Nucleus accumbens (tissue), 56 donors: Measurements from ENCODE around the gene SCYGR4.
"Not testable (repeated sequence)": the region's sequence is repeated elsewhere in the genome, so short reads cannot be mapped to it uniquely, and the experiment has no call there.

Experiments used
- DNase-seq, 56 donors: peaks; one replicate each; lab custom pipeline; 2025; lab: John Stamatoyannopoulos, UW

The SCYGR4 gene

DNA sequence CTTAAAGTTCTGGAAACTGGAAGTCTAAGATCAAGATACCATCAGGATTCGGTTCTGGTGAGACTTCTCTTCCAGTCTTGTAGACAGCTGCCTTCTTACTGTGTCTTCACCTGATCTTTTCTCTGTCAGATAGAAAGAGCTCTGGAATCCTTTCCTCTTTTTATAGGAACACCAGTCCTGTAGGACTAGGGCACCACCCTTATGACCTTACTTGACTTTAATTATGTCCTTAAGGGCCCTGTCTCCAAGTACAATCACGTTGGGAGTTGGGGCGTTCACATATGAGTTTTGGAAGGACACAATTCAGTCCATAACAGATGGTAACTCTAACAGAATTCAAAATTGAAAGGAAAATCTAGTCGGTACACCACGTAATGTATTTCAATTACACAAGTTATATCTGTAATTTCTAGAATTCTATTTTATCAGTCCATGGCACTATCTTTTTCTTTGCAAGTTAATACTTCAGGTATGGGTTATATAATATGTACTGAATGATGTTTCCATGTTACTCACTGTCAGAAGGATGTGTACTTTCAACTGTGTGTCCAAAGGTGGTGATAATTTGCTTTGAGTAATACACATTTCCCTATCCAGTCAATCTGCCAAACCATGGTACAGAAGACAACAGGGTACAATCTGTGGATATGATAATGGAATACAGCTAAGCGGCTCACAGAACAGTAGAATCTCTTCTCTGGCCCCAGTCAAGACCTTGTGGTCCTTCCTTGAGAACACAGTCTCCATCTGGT is 48.1 kb downstream of the SCYGR4 start:
- no peak for DNase-seq

DNA sequence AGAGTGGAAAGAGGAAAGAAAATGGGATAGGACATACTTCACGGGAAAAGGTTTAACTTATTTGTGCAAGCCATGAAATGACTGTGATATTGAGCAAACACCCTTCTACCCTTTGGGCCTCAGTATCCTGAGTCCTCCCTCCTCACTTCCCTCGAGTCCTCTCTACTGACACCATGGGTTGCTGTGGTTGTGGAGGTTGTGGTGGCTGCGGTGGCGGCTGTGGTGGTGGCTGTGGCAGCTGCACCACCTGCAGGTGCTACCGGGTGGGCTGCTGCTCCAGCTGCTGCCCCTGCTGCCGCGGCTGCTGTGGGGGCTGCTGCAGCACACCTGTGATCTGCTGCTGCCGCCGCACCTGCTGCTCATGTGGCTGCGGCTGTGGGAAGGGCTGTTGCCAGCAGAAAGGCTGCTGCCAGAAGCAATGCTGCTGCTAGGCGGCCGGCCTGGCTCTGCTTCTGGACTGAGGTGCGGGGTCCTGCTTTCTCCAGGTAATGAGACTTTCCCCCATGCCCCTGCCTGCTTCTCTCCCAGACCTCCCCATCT is 49.4 kb downstream of the SCYGR4 start, which contains the start of gene SCYGR5:
SCYGR5 (plus strand) TSS at position 174 of the 540 bp plus-strand sequence; CDS start at position 174, 0 bp downstream.
- DNase-seq = not testable (repeated sequence)
